ENCODE results near the gene LDHAL6A.

Gene LDHAL6A

DNA sequence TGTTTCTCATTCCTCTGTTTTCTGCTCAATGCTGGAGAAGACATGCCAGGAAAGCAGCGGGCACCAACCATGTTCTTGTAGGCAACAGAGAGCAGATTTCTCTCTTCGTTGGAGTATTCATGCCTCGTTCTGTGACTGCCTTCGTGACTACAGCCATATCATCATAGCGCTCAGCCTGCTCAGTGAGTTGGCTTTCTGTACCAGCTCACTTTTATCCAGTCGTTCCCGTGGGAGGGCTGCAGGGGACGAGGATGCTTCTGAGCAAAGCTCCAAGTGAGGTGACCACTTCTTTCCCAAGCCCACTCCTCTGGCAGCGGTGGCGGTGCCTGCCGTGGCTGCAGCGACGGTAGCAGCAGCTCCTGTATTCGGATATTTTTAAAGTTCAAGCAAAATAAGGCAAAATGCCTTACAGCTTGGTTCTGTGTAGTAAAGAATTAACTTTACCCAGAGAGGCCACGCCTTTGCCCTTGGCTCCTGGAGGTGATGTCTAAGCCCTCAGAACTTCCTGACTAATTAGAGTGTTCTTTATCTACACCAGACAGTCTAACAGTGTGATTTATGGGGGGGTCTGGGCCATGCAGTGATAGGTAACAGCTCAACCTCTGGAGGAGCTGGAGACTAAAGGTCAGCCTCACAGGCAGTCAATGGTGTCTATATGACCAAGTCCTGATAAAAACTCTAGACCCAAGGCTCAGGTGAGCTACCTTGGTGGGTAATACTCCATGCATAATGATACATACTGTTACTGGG is 35.3 kb downstream of the LDHAL6A start:
- Histone ChIP-seq H3K4me3 (ENCODE audit: low read depth, low read length) (no peak overlapping the region), H3K27ac (no peak overlapping the region), H3K27me3 (replicated peaks) (no peaks in the 10 kb centered on the region), H3K36me3 (replicated peaks) (peaks cover 4% of the 10 kb centered on the region)
- DNase-seq: no peak
- in situ Hi-C loops (cut with HindIII; ENCODE audit: low pct_ligation_motif_present, low sequenced_read_pairs): no loop called here
- TF ChIP-seq, protein P1, sequence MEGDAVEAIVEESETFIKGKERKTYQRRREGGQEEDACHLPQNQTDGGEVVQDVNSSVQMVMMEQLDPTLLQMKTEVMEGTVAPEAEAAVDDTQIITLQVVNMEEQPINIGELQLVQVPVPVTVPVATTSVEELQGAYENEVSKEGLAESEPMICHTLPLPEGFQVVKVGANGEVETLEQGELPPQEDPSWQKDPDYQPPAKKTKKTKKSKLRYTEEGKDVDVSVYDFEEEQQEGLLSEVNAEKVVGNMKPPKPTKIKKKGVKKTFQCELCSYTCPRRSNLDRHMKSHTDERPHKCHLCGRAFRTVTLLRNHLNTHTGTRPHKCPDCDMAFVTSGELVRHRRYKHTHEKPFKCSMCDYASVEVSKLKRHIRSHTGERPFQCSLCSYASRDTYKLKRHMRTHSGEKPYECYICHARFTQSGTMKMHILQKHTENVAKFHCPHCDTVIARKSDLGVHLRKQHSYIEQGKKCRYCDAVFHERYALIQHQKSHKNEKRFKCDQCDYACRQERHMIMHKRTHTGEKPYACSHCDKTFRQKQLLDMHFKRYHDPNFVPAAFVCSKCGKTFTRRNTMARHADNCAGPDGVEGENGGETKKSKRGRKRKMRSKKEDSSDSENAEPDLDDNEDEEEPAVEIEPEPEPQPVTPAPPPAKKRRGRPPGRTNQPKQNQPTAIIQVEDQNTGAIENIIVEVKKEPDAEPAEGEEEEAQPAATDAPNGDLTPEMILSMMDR (IDR thresholded peaks at IDR 0.05; ENCODE audit: low read depth, low read length, missing control alignments): no peak

DNA sequence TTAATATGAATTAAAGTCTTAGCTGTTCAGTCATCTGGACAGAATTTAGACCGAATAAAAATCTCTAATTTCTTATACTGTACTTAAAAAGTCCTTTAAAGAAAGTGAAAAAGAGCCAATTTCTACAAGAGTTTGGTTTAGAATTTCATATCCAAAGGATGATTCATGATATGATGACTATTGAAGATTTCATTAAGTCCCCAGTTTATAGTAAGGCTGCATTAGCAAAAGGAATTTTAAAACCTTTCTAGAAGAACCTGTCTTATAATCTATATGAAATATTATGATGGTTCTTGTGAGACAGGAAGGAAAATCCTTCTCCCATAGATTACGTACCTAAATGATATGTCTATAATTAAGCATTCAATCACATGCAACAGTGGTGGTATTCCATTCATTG is 36.3 kb downstream of the LDHAL6A start:
- H3K4me3 ChIP-seq (ENCODE audit: low read depth, low read length): no peak overlapping the region
- H3K36me3 ChIP-seq (replicated peaks): peaks cover 6% of the 10 kb centered on the region
- no peak overlapping the region for H3K27ac ChIP-seq
- no peak for DNase-seq
- no peaks in the 10 kb centered on the region for H3K27me3 ChIP-seq (replicated peaks)
- TF ChIP-seq, protein P1 (IDR thresholded peaks at IDR 0.05; ENCODE audit: low read depth, low read length, missing control alignments): no peak
- in situ Hi-C loops (cut with HindIII; ENCODE audit: low pct_ligation_motif_present, low sequenced_read_pairs): no loop called here

DNA sequence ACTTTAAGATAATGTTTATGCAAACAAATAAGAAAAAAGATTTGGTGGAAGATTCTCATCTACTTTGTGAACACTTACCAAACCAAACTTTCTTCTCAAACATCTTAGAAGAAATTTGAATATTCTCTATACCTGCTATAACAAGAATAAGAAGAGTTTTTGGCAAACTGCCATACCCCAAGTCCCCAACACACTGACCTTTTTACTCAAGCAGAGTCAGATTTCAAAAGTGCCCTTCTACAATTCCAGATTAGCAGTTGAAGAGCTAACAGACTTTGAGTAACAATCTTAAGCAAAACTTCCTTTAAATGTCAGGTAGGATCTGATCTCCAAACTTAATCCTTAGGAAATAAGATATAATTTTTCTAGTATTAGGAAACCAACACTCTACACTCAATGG is 37.2 kb downstream of the LDHAL6A start:
- TF ChIP-seq, protein P1 (IDR thresholded peaks at IDR 0.05; ENCODE audit: low read depth, low read length, missing control alignments): no peak

DNA sequence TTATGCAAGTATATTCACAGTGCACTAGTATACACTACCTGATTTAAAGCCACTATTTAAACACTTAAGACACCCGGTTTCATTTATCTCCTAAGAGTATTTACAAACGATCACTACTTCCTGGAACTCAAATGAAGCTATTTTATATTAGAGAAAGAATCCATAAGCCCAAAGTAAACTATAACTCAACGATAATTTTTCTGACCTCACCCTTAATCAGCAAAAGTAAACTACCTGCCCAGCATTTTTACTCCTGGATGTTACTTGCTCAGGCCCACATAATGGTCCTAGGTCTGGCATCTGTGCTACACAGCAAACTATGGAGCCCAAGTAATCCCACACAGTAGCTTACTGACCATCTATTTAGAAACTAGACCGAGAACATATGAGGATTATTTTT is 37.7 kb downstream of the LDHAL6A start:
- DNase-seq: no peak
- H3K27ac ChIP-seq: no peak overlapping the region
- TF ChIP-seq, protein P1 (IDR thresholded peaks at IDR 0.05; ENCODE audit: low read depth, low read length, missing control alignments): no peak
- H3K27me3 ChIP-seq (replicated peaks): no peaks in the 10 kb centered on the region
- in situ Hi-C loops (cut with HindIII; ENCODE audit: low pct_ligation_motif_present, low sequenced_read_pairs): no loop called here
- H3K36me3 ChIP-seq (replicated peaks): peaks cover 7% of the 10 kb centered on the region
- H3K4me3 ChIP-seq (ENCODE audit: low read depth, low read length): no peak overlapping the region

More for the DNA sequence above, 37.2 kb downstream of the LDHAL6A start:
- H3K27me3 ChIP-seq (replicated peaks): no peaks in the 10 kb centered on the region
- in situ Hi-C loops (cut with HindIII; ENCODE audit: low pct_ligation_motif_present, low sequenced_read_pairs): no loop called here
- peaks cover 6% of the 10 kb centered on the region for H3K36me3 ChIP-seq (replicated peaks)
- no peak overlapping the region for H3K27ac ChIP-seq
- no peak for DNase-seq
- H3K4me3 ChIP-seq (ENCODE audit: low read depth, low read length): no peak overlapping the region

DNA sequence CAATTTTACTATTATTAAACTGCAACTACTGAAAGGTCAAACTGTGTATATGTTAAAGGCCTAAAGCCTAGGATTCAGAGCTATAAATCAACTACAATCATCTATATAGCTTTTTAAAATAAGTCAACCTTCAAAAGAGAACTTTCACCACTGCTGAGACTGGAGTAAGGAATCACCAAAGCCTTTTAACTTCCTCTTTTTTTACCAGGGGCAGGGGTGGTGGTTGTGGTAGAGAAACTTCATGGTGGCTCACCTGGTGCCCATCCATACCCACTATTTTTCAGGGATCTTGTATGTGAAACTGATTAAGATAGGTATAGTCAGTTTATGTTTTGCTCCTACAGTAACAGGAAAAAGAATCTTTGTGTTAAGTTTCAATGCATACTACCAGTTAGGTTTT is 39.6 kb downstream of the LDHAL6A start:
- TF ChIP-seq, protein P1 (IDR thresholded peaks at IDR 0.05; ENCODE audit: low read depth, low read length, missing control alignments): no peak
- Histone ChIP-seq H3K27me3 (replicated peaks) (no peaks in the 10 kb centered on the region), H3K4me3 (ENCODE audit: low read depth, low read length) (no peak overlapping the region), H3K36me3 (replicated peaks) (peaks cover 9% of the 10 kb centered on the region), H3K27ac (no peak overlapping the region)
- DNase-seq: no peak
- in situ Hi-C loops (cut with HindIII; ENCODE audit: low pct_ligation_motif_present, low sequenced_read_pairs): no loop called here

DNA sequence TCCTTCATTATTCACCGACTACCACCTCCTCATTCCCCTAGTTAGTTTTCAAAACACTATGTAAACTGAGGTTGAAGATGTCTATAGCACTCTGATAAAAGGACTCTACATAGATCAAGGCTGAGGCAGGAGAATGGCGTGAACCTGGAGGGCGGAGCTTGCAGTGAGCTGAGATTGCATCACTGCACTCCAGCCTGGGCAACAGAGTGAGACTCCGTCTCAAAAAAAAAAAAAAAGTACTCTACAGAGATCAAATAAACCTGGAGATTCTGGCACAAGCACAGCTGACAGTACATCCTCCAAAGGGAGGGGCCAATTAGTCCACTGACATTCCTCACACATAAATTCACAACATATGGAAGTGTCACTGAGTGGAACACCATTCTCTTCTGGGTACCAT is 40.0 kb downstream of the LDHAL6A start:
- H3K4me3 ChIP-seq (ENCODE audit: low read depth, low read length): no peak overlapping the region
- no peak overlapping the region for H3K27ac ChIP-seq
- TF ChIP-seq, protein P1 (IDR thresholded peaks at IDR 0.05; ENCODE audit: low read depth, low read length, missing control alignments): no peak
- H3K36me3 ChIP-seq (replicated peaks): peaks cover 11% of the 10 kb centered on the region
- no peaks in the 10 kb centered on the region for H3K27me3 ChIP-seq (replicated peaks)
- in situ Hi-C loops (cut with HindIII; ENCODE audit: low pct_ligation_motif_present, low sequenced_read_pairs): no loop called here
- no peak for DNase-seq

Measured in brain microvascular endothelial cell (primary cell).